A549 (cell line): Measurements from ENCODE around the gene HOXB8. TPM values are rescaled to one million over a fixed set of nuclear protein-coding genes. Genes with fewer than 3 reads are reported as not detected.

ENCODE experiments used
- ATAC-seq, 2 experiments: fragments of 200-7000 bp in 1 of 2; fragments of >200 bp in 1 of 2; cut with Nextera tagmentation in 1 of 2; cut with Tn5 transposase in 1 of 2; 3 replicates each; pipeline versions ENCODE4 v1.8.0 to v1.9.1; 2018 to 2020; ENCODE audit warnings: mild to moderate bottlenecking in 1 of 2, moderate library complexity in 1 of 2
- CTCF ChIA-PET: fragments of 300-600 bp; sonication (Branson Sonifier 250); formaldehyde crosslinking; extraction: SDS; loops from one replicate; lab custom pipeline; 2021; ENCODE audit warnings: antibody characterized with exemption, inconsistent platforms; lab: Yijun Ruan, JAX
- POLR2A ChIA-PET: fragments of 350-600 bp; formaldehyde crosslinking; extraction: SDS; loops from one replicate; lab custom pipeline; 2021; ENCODE audit warnings: antibody characterized with exemption, inconsistent platforms; lab: Yijun Ruan, JAX
- DNase-seq, 2 experiments: peaks; one replicate each; pipeline versions ENCODE4 v3.0.0 to v3.0.0-alpha.2; 2011 to 2016; ENCODE audit warnings: low read depth in 1 of 2, low spot score in 1 of 2
- FAIRE-seq: peaks from 2 replicates; lab custom pipeline; 2011; peaks lifted over from hg19 to GRCh38; lab: Jason Lieb, UNC
- H3K27ac ChIP-seq, 2 experiments: fragments of >200 bp; sonication (Bioruptor Twin); formaldehyde crosslinking; 3 replicates each; pipeline ENCODE4 v1.5.1; 2016 to 2017
- H3K4me1 ChIP-seq: fragments of >200 bp; sonication (Bioruptor Twin); formaldehyde crosslinking; 3 replicates; pipeline ENCODE4 v1.6.1; 2016
- H3K4me2 ChIP-seq: fragments of >200 bp; sonication (Bioruptor Twin); formaldehyde crosslinking; 3 replicates; pipeline ENCODE4 v1.6.1; 2016
- H3K4me3 ChIP-seq: fragments of >200 bp; sonication (Bioruptor Twin); formaldehyde crosslinking; 3 replicates; pipeline ENCODE4 v1.5.1; 2016
- H3K9me3 ChIP-seq: fragments of >200 bp; sonication (Bioruptor Twin); formaldehyde crosslinking; 3 replicates; pipeline ENCODE4 v1.6.1; 2016
- BCL3 ChIP-seq: fragments of >200 bp; sonication (Bioruptor Twin); formaldehyde crosslinking; IDR thresholded peaks from 3 replicates; pipeline ENCODE4 v1.6.1; 2016
- BHLHE40 ChIP-seq: IDR thresholded peaks from 2 replicates; pipeline ENCODE4 v1.6.1; 2012; ENCODE audit warnings: low read depth, low read length, inconsistent platforms
- CBX2 ChIP-seq: fragments of 200-600 bp; sonication (generic); IDR thresholded peaks from 2 replicates; pipeline ENCODE4 v1.6.1; 2016; ENCODE audit warnings: low read depth, mild to moderate bottlenecking, borderline replicate concordance
- CBX8 ChIP-seq: fragments of 200-600 bp; sonication (generic); IDR thresholded peaks from 2 replicates; pipeline ENCODE4 v1.6.1; 2016
- CEBPB ChIP-seq, 2 experiments: fragments of >200 bp in 1 of 2; sonication (Bioruptor Twin) in 1 of 2; formaldehyde crosslinking in 1 of 2; IDR thresholded peaks; 2 replicates each; pipeline ENCODE4 v1.6.1; 2012 to 2016
- CHD2 ChIP-seq: fragments of 150-350 bp; IDR thresholded peaks from 2 replicates; pipeline ENCODE4 v1.6.1; 2014; ENCODE audit warnings: low read length; ENCODE audit not compliant: partially characterized antibody
- ELK1 ChIP-seq: fragments of 150-350 bp; IDR thresholded peaks from 2 replicates; pipeline ENCODE4 v1.6.1; 2014; ENCODE audit warnings: low read depth, mild to moderate bottlenecking, low read length
- ESRRA ChIP-seq: fragments of 150-350 bp; IDR thresholded peaks from 2 replicates; pipeline ENCODE4 v1.6.1; 2014; ENCODE audit warnings: mild to moderate bottlenecking, low read length, borderline replicate concordance
- GATA3 ChIP-seq: IDR thresholded peaks from 2 replicates; pipeline ENCODE4 v1.6.1; 2012; ENCODE audit warnings: borderline replicate concordance
- HEYL ChIP-seq: fragments of 250-450 bp; sonication (Bioruptor Pico); IDR thresholded peaks from 2 replicates; pipeline ENCODE4 v1.8.0; 2021; ENCODE audit warnings: mild to moderate bottlenecking, moderate library complexity
- HOXA7 ChIP-seq: fragments of 250-450 bp; sonication (Bioruptor Pico); IDR thresholded peaks from 2 replicates; pipeline ENCODE4 v1.5.0; 2020; ENCODE audit warnings: mild to moderate bottlenecking, moderate library complexity
- HOXB13 ChIP-seq: fragments of 250-450 bp; sonication (Bioruptor Pico); IDR thresholded peaks from 2 replicates; pipeline ENCODE4 v1.5.0; 2020; ENCODE audit warnings: low read depth, mild to moderate bottlenecking, moderate library complexity
- HOXB5 ChIP-seq: fragments of 250-450 bp; sonication (Bioruptor Pico); IDR thresholded peaks from 2 replicates; pipeline ENCODE4 v1.5.0; 2020; ENCODE audit warnings: mild to moderate bottlenecking, moderate library complexity
- MAFK ChIP-seq: fragments of 450-650 bp; IDR thresholded peaks from 2 replicates; pipeline ENCODE4 v1.6.1; 2014; ENCODE audit not compliant: partially characterized antibody
- MAZ ChIP-seq: fragments of 150-350 bp; IDR thresholded peaks from 2 replicates; pipeline ENCODE4 v1.6.1; 2014; ENCODE audit warnings: antibody characterized with exemption, low read depth, low read length, borderline replicate concordance
- NR3C1 ChIP-seq: fragments of >200 bp; sonication (Bioruptor Twin); formaldehyde crosslinking; IDR thresholded peaks from 3 replicates; pipeline ENCODE4 v1.6.1; 2017
- PHF8 ChIP-seq: fragments of 200-600 bp; sonication (generic); IDR thresholded peaks from 2 replicates; pipeline ENCODE4 v1.6.1; 2016; ENCODE audit warnings: low read depth, mild to moderate bottlenecking, antibody characterized with exemption, moderate library complexity, borderline replicate concordance
- POLR2A ChIP-seq: IDR thresholded peaks from 2 replicates; pipeline ENCODE4 v1.6.1; 2012; ENCODE audit warnings: mild to moderate bottlenecking, low read length
- RAD21 ChIP-seq, 2 experiments: fragments of >200 bp in 1 of 2; sonication (Bioruptor Twin) in 1 of 2; formaldehyde crosslinking in 1 of 2; IDR thresholded peaks in 1 of 2; conservative IDR thresholded peaks in 1 of 2; 2 replicates in 1 of 2; 3 replicates in 1 of 2; pipeline ENCODE4 v1.6.1; 2012 to 2018; ENCODE audit warnings: inconsistent platforms in 1 of 2
- RCOR1 ChIP-seq: fragments of 150-350 bp; IDR thresholded peaks from 2 replicates; pipeline ENCODE4 v1.6.1; 2014; ENCODE audit warnings: antibody characterized with exemption, low read length, low read depth
- RFX5 ChIP-seq: fragments of 450-650 bp; IDR thresholded peaks from 2 replicates; pipeline ENCODE4 v1.7.1; 2014; ENCODE audit warnings: antibody characterized with exemption, mild to moderate bottlenecking, moderate library complexity
- RNF2 ChIP-seq: fragments of 200-600 bp; sonication (generic); IDR thresholded peaks from 2 replicates; pipeline ENCODE4 v1.6.1; 2016; ENCODE audit warnings: low read depth, mild to moderate bottlenecking, antibody characterized with exemption, moderate library complexity, borderline replicate concordance
- SMC3 ChIP-seq: fragments of >200 bp; sonication (Bioruptor Twin); formaldehyde crosslinking; IDR thresholded peaks from 3 replicates; pipeline ENCODE4 v1.6.1; 2018; ENCODE audit warnings: inconsistent platforms
- TFCP2L1 ChIP-seq: fragments of 250-450 bp; sonication (Bioruptor Pico); IDR thresholded peaks from 2 replicates; pipeline ENCODE4 v1.5.0; 2021; ENCODE audit warnings: mild to moderate bottlenecking
- TP53 ChIP-seq: fragments of 250-450 bp; sonication (Bioruptor Pico); IDR thresholded peaks from 2 replicates; pipeline ENCODE4 v1.5.0; 2021; ENCODE audit warnings: mild to moderate bottlenecking, moderate library complexity
- ZC3H11A ChIP-seq: fragments of 450-650 bp; IDR thresholded peaks from 2 replicates; pipeline ENCODE4 v1.6.1; 2014; ENCODE audit warnings: antibody characterized with exemption, mild to moderate bottlenecking
- WGBS: methylation state at CpG from one replicate; pipeline ENCODE4 v1.1.6; 2017; ENCODE audit errors: missing lambda C conversion rate; 5-methylcytosine and 5-hydroxymethylcytosine counted together
- polyA plus RNA-seq, 4 experiments: library from polyadenylated mRNA; depleted of rRNA in 3 of 4; stranded (reverse); fragments of >200 nt; fragmentation: RNase III in 1 of 4; extraction: RNeasy Plus Mini Kit Qiagen cat#74134 plus additional on column Dnase treatment in 1 of 4; gene quantifications; 2 replicates in 3 of 4; 3 replicates in 1 of 4; pipeline ENCODE4 v1.2.3, GENCODE V29; 2011 to 2017
- TF ChIP-seq, protein P1 (sequence below): fragments of >200 bp; sonication (Bioruptor Twin); formaldehyde crosslinking; IDR thresholded peaks from 2 replicates; pipeline ENCODE4 v1.6.1; 2016
- TF ChIP-seq, protein P2 (sequence below): IDR thresholded peaks from 2 replicates; pipeline ENCODE4 v1.6.1; 2012; ENCODE audit warnings: low read depth, borderline replicate concordance
- TF ChIP-seq, protein P3 (sequence below): fragments of 250-450 bp; sonication (Bioruptor Pico); IDR thresholded peaks from 2 replicates; pipeline ENCODE4 v1.5.0; 2020; ENCODE audit warnings: low read depth, mild to moderate bottlenecking, moderate library complexity
- TF ChIP-seq, protein P4 (sequence below): IDR thresholded peaks from 2 replicates; pipeline ENCODE4 v1.6.1; 2012
- TF ChIP-seq, protein P5 (sequence below): fragments of 250-450 bp; sonication (Bioruptor Pico); IDR thresholded peaks from 2 replicates; pipeline ENCODE4 v1.5.0; 2021; ENCODE audit warnings: mild to moderate bottlenecking, moderate library complexity, borderline replicate concordance

Gene HOXB8
- polyA plus RNA-seq, 2 of the 4 experiments (the other 2 are of a cell fraction) = 5.8 to 11.1 TPM

DNA sequence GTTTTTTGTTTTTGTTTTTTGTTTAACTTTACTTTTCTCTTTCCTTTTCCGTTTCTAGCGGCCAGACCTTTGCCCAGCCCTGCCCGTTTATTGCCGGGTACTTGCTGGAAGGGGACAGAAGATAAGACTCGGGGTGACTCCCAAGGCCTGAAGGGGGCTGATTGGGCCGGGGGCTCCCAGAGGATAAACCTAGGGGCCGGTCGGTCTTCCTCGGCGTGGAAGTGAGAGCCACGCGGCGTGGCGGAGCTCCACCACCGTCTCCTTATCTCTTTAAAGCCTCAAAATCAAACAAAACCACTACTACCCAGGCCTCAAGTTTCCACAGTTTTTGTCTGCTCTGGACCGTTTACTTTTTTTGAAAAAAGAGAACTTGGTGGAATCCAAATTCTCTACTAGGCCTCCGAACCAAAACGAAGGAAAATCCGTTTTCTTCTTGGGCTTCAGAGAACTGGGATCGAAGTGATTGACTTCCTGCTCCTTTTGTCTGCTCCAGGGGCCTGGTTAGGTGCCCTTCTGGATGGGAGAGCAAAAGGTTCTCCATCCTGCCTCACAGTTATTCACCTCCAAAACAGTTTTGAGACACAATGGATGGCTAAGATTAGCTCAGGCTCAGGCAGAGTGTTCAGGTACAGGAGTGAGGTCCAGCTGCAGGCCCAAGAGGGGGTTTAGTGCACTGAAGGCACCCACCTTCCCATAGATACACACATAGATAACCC lies 19.6 kb upstream of the HOXB8 start:
- Histone ChIP-seq H3K27ac (no peak overlapping the region), H3K4me3 (no peak overlapping the region), H3K4me2 (no peak overlapping the region), H3K4me1 (peaks cover 46% of the 10 kb centered on the region), H3K9me3 (no peaks in the 10 kb centered on the region)
- ChIA-PET POLR2A (interaction anchor here (3.9 kb wide), 1 partner anchor 9 kb away, joined by 45 read pairs; the partner anchor contains the start of gene HOXB9), CTCF (interaction anchor here (0.7 to 6.9 kb wide), 8 partner anchors 7 to 37 kb away, joined by 3 to 118 read pairs (median 26); partner anchors contain the start of gene HOXB9)
- no peak for ATAC-seq
- WGBS = 90% methylated on average over 20 of the region's 20 CpGs
- TF ChIP-seq HOXA7 (CRISPR knock-in tag) = no peak
- TF ChIP-seq HOXB5 = no peak
- TF ChIP-seq, protein P1, sequence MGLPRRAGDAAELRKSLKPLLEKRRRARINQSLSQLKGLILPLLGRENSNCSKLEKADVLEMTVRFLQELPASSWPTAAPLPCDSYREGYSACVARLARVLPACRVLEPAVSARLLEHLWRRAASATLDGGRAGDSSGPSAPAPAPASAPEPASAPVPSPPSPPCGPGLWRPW = no peak
- no peak for TF ChIP-seq HOXB13
- no peak for TF ChIP-seq POLR2A
- no peak for TF ChIP-seq CBX2
- no peak for TF ChIP-seq CHD2
- no peak for TF ChIP-seq GATA3
- no peak for TF ChIP-seq BHLHE40
- TF ChIP-seq BCL3 = no peak
- no peak for TF ChIP-seq ELK1
- TF ChIP-seq, protein P2, sequence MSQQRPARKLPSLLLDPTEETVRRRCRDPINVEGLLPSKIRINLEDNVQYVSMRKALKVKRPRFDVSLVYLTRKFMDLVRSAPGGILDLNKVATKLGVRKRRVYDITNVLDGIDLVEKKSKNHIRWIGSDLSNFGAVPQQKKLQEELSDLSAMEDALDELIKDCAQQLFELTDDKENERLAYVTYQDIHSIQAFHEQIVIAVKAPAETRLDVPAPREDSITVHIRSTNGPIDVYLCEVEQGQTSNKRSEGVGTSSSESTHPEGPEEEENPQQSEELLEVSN = no peak
- TF ChIP-seq TFCP2L1 = no peak
- no peak for TF ChIP-seq MAFK
- no peak for TF ChIP-seq CBX8
- TF ChIP-seq NR3C1 = no peak
- TF ChIP-seq RAD21 (conservative IDR thresholded peaks at IDR 0.05 in 1 of 2, IDR thresholded peaks at IDR 0.05 in 1 of 2) = no peak
- TF ChIP-seq, protein P3, sequence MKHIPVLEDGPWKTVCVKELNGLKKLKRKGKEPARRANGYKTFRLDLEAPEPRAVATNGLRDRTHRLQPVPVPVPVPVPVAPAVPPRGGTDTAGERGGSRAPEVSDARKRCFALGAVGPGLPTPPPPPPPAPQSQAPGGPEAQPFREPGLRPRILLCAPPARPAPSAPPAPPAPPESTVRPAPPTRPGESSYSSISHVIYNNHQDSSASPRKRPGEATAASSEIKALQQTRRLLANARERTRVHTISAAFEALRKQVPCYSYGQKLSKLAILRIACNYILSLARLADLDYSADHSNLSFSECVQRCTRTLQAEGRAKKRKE = no peak
- no peak for TF ChIP-seq CEBPB (IDR thresholded peaks at IDR 0.05)
- no peak for DNase-seq
- no peak for FAIRE-seq

DNA sequence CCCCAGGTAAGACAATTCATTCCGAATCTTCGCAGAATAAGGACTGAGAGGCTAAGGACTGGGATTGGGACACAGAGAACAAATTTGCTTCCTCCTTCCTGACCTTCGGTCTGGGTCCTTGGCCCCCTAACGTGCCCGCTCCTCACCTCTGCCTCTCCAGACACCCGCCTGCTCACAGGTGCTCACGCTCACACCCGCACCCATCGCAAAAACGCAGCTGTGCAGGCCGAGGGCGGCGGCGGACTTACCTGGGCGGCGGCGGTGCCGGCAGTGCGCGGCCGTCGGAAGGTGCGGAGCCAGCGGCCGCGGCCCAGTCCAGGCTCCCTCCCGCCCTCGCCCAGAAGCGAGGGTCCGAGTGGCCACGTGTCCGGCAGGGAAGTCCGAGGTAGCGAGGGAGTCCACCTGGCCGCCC lies 18.2 kb upstream of the HOXB8 start:
- ChIA-PET POLR2A (no interaction called here), CTCF (interaction anchor here (1.1 to 2.3 kb wide), 5 partner anchors 14 to 246 kb away, joined by 3 to 19 read pairs (median 5); no protein-coding TSS in a partner anchor)
- Histone ChIP-seq H3K27ac (no peak overlapping the region), H3K4me1 (peaks cover 32% of the 10 kb centered on the region), H3K9me3 (no peaks in the 10 kb centered on the region), H3K4me3 (no peak overlapping the region), H3K4me2 (no peak overlapping the region)
- WGBS = 94% methylated on average over 34 of the region's 35 CpGs
- FAIRE-seq (no peak), ATAC-seq (no peak), DNase-seq (no peak)
- no peak for TF ChIP-seq HEYL (CRISPR knock-in tag)
- no peak for TF ChIP-seq CHD2
- no peak for TF ChIP-seq RFX5
- no peak for TF ChIP-seq RCOR1
- TF ChIP-seq GATA3 = no peak
- no peak for TF ChIP-seq ESRRA
- TF ChIP-seq, protein P4, sequence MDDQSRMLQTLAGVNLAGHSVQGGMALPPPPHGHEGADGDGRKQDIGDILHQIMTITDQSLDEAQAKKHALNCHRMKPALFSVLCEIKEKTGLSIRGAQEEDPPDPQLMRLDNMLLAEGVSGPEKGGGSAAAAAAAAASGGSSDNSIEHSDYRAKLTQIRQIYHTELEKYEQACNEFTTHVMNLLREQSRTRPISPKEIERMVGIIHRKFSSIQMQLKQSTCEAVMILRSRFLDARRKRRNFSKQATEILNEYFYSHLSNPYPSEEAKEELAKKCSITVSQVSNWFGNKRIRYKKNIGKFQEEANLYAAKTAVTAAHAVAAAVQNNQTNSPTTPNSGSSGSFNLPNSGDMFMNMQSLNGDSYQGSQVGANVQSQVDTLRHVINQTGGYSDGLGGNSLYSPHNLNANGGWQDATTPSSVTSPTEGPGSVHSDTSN = no peak
- no peak for TF ChIP-seq PHF8
- no peak for TF ChIP-seq MAZ
- TF ChIP-seq TP53 (CRISPR knock-in tag) = no peak
- TF ChIP-seq SMC3 = no peak
- TF ChIP-seq, protein P2 = no peak
- no peak for TF ChIP-seq RNF2
- TF ChIP-seq, protein P5, sequence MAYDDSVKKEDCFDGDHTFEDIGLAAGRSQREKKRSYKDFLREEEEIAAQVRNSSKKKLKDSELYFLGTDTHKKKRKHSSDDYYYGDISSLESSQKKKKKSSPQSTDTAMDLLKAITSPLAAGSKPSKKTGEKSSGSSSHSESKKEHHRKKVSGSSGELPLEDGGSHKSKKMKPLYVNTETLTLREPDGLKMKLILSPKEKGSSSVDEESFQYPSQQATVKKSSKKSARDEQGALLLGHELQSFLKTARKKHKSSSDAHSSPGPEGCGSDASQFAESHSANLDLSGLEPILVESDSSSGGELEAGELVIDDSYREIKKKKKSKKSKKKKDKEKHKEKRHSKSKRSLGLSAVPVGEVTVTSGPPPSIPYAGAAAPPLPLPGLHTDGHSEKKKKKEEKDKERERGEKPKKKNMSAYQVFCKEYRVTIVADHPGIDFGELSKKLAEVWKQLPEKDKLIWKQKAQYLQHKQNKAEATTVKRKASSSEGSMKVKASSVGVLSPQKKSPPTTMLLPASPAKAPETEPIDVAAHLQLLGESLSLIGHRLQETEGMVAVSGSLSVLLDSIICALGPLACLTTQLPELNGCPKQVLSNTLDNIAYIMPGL = no peak
- TF ChIP-seq ZC3H11A = no peak
